Measurements from ENCODE around the gene ZAP70. TPM values are rescaled to one million over a fixed set of nuclear protein-coding genes. Genes with fewer than 3 reads are reported as not detected.

The ZAP70 gene
- total and polyA plus RNA-seq, 10 donors: 35.2 to 96.1 (median 62.2) TPM

- no peak for TF ChIP-seq POLR2A (IDR thresholded peaks at IDR 0.05)
- TF ChIP-seq CTCF (IDR thresholded peaks at IDR 0.05 in 8 of 11, conservative IDR thresholded peaks at IDR 0.05 in 3 of 11): no peak
- no peak for TF ChIP-seq POLR2AphosphoS5 (IDR thresholded peaks at IDR 0.05)
- intact Hi-C loops (cut with DNase I; ENCODE audit: low total_unique reads): no loop called here
- WGBS, 5 donors: 85 to 88% (median 85%) methylated on average over 5 to 6 of the region's 6 CpGs
Observed at GRCh38 chr2:97691166-97691565, 22.2 kb upstream of the ZAP70 start.

GRCh38 chr2:97693476-97693875 lies 19.9 kb upstream of the ZAP70 start:
- no peak overlapping the region for H3K4me3 ChIP-seq
- no peak for DNase-seq
- no peaks in the 10 kb centered on the region for H3K27me3 ChIP-seq (replicated peaks in 1 of 7)
- TF ChIP-seq POLR2A (IDR thresholded peaks at IDR 0.05) (no peak), CTCF (IDR thresholded peaks at IDR 0.05 in 8 of 11, conservative IDR thresholded peaks at IDR 0.05 in 3 of 11) (no peak), POLR2AphosphoS5 (IDR thresholded peaks at IDR 0.05) (no peak)
- H3K4me1 ChIP-seq: peaks cover 0 to 7% (median 3%) of the 10 kb centered on the region in 6 donors
- no peaks in the 10 kb centered on the region for H3K36me3 ChIP-seq
- H3K9me3 ChIP-seq: no peaks in the 10 kb centered on the region
- intact Hi-C loops (cut with DNase I; ENCODE audit: low total_unique reads): no loop called here
- no peak overlapping the region for H3K27ac ChIP-seq

More at GRCh38 chr2:97691166-97691565, 22.2 kb upstream of the ZAP70 start:
- no peak for DNase-seq
- Histone ChIP-seq H3K36me3 (no peaks in the 10 kb centered on the region), H3K27me3 (replicated peaks in 1 of 7) (no peaks in the 10 kb centered on the region), H3K4me3 (no peak overlapping the region), H3K27ac (no peak overlapping the region), H3K9me3 (no peaks in the 10 kb centered on the region), H3K4me1 (no peaks in the 10 kb centered on the region)

- intact Hi-C loops (cut with DNase I; ENCODE audit: low total_unique reads): loop anchor here (5.0 kb wide), 1 partner anchor 103 kb away; no protein-coding TSS in a partner anchor
- H3K36me3 ChIP-seq: no peaks in the 10 kb centered on the region
- peaks cover 0 to 12% (median 3%) of the 10 kb centered on the region in 6 donors for H3K4me1 ChIP-seq
- no peak for DNase-seq
- H3K4me3 ChIP-seq: no peak overlapping the region
- no peaks in the 10 kb centered on the region for H3K9me3 ChIP-seq
- no peak overlapping the region for H3K27ac ChIP-seq
- no peaks in the 10 kb centered on the region for H3K27me3 ChIP-seq (replicated peaks in 1 of 7)
- WGBS, 5 donors: 94 to 97% (median 95%) methylated on average over 5 of the region's 5 CpGs
- no peak for TF ChIP-seq POLR2AphosphoS5 (IDR thresholded peaks at IDR 0.05)
- no peak for TF ChIP-seq CTCF (IDR thresholded peaks at IDR 0.05 in 8 of 11, conservative IDR thresholded peaks at IDR 0.05 in 3 of 11)
- no peak for TF ChIP-seq POLR2A (IDR thresholded peaks at IDR 0.05)
Observed at GRCh38 chr2:97695744-97696143, 17.6 kb upstream of the ZAP70 start.

GRCh38 chr2:97697252-97698235 lies 15.8 kb upstream of the ZAP70 start:
- Histone ChIP-seq H3K9me3 (no peaks in the 10 kb centered on the region), H3K4me1 (peaks cover 0 to 12% (median 3%) of the 10 kb centered on the region in 6 donors), H3K27ac (no peak overlapping the region), H3K4me3 (no peak overlapping the region), H3K36me3 (no peaks in the 10 kb centered on the region), H3K27me3 (replicated peaks in 1 of 7) (no peaks in the 10 kb centered on the region)
- intact Hi-C loops (cut with DNase I; ENCODE audit: low total_unique reads): loop anchor here (5.0 kb wide), 1 partner anchor 105 kb away; no protein-coding TSS in a partner anchor
- 29 to 33% (median 29%) methylated on average over 14 of the region's 14 CpGs for WGBS, 5 donors
- peak; percentile 98 for DNase-seq
- TF ChIP-seq CTCF (IDR thresholded peaks at IDR 0.05 in 8 of 11, conservative IDR thresholded peaks at IDR 0.05 in 3 of 11) (peak; percentile 91 to 98 (median 95)), POLR2AphosphoS5 (IDR thresholded peaks at IDR 0.05) (no peak)

Data from spleen (tissue), 11 donors.